Sigmoid colon (tissue), 7 donors: Measurements from ENCODE around the gene TMEM208. TPM values are rescaled to one million over a fixed set of nuclear protein-coding genes. Genes with fewer than 3 reads are reported as not detected.
A peak's percentile ranks its signal among the peaks of the same experiment; 100 is the strongest.

Source experiments
- DNase-seq: peaks from one replicate; pipeline ENCODE4 v3.0.0-alpha.2; 2019
- H3K27ac ChIP-seq, 4 donors: fragments of 200-600 bp; sonication (generic); one replicate each; pipeline ENCODE4 v1.5.1; 2016 to 2019; ENCODE audit warnings: mild to moderate bottlenecking in 1 of 4
- H3K27me3 ChIP-seq, 3 donors: fragments of 200-600 bp; sonication (generic); one replicate each; pipeline ENCODE4 v1.5.1; 2019; ENCODE audit warnings: mild to moderate bottlenecking in 1 of 3
- H3K36me3 ChIP-seq, 4 donors: fragments of 200-600 bp; sonication (generic); one replicate each; pipeline ENCODE4 v1.5.1; 2016 to 2019
- H3K4me1 ChIP-seq, 4 donors: fragments of 200-600 bp; sonication (generic); one replicate each; pipeline ENCODE4 v1.5.1; 2017 to 2019
- H3K4me3 ChIP-seq, 4 donors: fragments of 200-600 bp; sonication (generic); one replicate each; pipeline ENCODE4 v1.5.1; 2017 to 2019; ENCODE audit warnings: mild to moderate bottlenecking in 2 of 4, moderate library complexity in 1 of 4
- H3K9me3 ChIP-seq, 4 donors: fragments of 200-600 bp in 3 of 4; sonication (generic) in 3 of 4; one replicate each; pipeline versions ENCODE4 v1.5.1 to v1.6.1; 2013 to 2019
- CTCF ChIP-seq, 4 experiments: fragments of 450-650 bp in 3 of 4; fragments of 200-600 bp in 1 of 4; IDR thresholded peaks; one replicate each; pipeline ENCODE4 v1.5.1; 2016 to 2019; ENCODE audit warnings: antibody characterized with exemption in 4 of 4, mild to moderate bottlenecking in 3 of 4, moderate library complexity in 2 of 4
- EP300 ChIP-seq, 4 donors: sonication (generic); formaldehyde crosslinking; IDR thresholded peaks; one replicate each; pipeline ENCODE4 v1.6.1; 2017; ENCODE audit warnings: antibody characterized with exemption in 4 of 4
- POLR2A ChIP-seq, 2 donors: fragments of 450-650 bp; IDR thresholded peaks; one replicate each; pipeline ENCODE4 v1.6.1; 2016; ENCODE audit warnings: antibody characterized with exemption in 2 of 2, mild to moderate bottlenecking in 2 of 2, moderate library complexity in 2 of 2
- POLR2AphosphoS5 ChIP-seq, 4 donors: sonication (generic); formaldehyde crosslinking; IDR thresholded peaks; one replicate each; pipeline ENCODE4 v1.6.1; 2017; ENCODE audit warnings: antibody characterized with exemption in 4 of 4
- WGBS, 2 donors: extraction: QIAGEN DNeasy Blood & Tissue Kit; methylation state at CpG; one replicate each; pipeline ENCODE4 v1.1.7; 2013; 5-methylcytosine and 5-hydroxymethylcytosine counted together
- intact Hi-C: fragments of 100-400 bp; cut with DNase I; formaldehyde crosslinking; loops from one replicate; pipeline ENCODE4 v1.15.1; 2023
- polyA plus RNA-seq, 3 donors: library from polyadenylated mRNA; stranded (reverse); fragments of 200-250 nt; gene quantifications; one replicate each; pipeline ENCODE4 v1.2.3, GENCODE V29; 2013
- total RNA-seq, 4 donors: library from RNA; depleted of rRNA; stranded (reverse); fragments of >200 nt; gene quantifications; one replicate each; pipeline ENCODE4 v1.1.0, GENCODE V29; 2016
- donor health status: healthy with polysubstance abuse.
- donor health status: Bipolar disorder and iron deficiency.
- donor health status: healthy.

Gene TMEM208
- total and polyA plus RNA-seq, 7 donors, result 15.3 to 109 (median 31.4) TPM

- intact Hi-C loops, result no loop called here
- whole genome bisulfite sequencing, 2 donors, result 91 to 93% methylated on average over 4 of the region's 4 CpGs
- H3K36me3 ChIP-seq, result no peaks in the 10 kb centered on the region
- peaks cover 0 to 17% (median 16%) of the 10 kb centered on the region in 4 donors for H3K4me1 ChIP-seq
- peak; percentile 44 for DNase-seq
- H3K27me3 ChIP-seq, result peaks cover 12 to 65% (median 38%) of the 10 kb centered on the region in 3 donors
- no peak overlapping the region for H3K4me3 ChIP-seq
- no peak overlapping the region for H3K27ac ChIP-seq
- H3K9me3 ChIP-seq, result no peaks in the 10 kb centered on the region
- TF ChIP-seq POLR2A (IDR thresholded peaks at IDR 0.05) (no peak), EP300 (IDR thresholded peaks at IDR 0.05) (no peak), CTCF (IDR thresholded peaks at IDR 0.05) (no peak), POLR2AphosphoS5 (IDR thresholded peaks at IDR 0.05) (no peak)
Observed at GRCh38 chr16:67252609-67253497, 25.9 kb downstream of the TMEM208 start.

- no peak for TF ChIP-seq CTCF (IDR thresholded peaks at IDR 0.05)
- TF ChIP-seq POLR2AphosphoS5 (IDR thresholded peaks at IDR 0.05), result no peak
- no peak for TF ChIP-seq EP300 (IDR thresholded peaks at IDR 0.05)
- no peak for TF ChIP-seq POLR2A (IDR thresholded peaks at IDR 0.05)
- Histone ChIP-seq H3K9me3 (no peaks in the 10 kb centered on the region), H3K27me3 (peaks cover 5 to 47% (median 27%) of the 10 kb centered on the region in 3 donors), H3K36me3 (no peaks in the 10 kb centered on the region), H3K4me3 (no peak overlapping the region), H3K4me1 (no peaks in the 10 kb centered on the region), H3K27ac (no peak overlapping the region)
- DNase-seq, result peak; percentile 58
- intact Hi-C loops, result no loop called here
- 71 to 90% methylated on average over 18 of the region's 18 CpGs for WGBS, 2 donors
Observed at GRCh38 chr16:67254801-67255552, 28.0 kb downstream of the TMEM208 start.

DNA sequence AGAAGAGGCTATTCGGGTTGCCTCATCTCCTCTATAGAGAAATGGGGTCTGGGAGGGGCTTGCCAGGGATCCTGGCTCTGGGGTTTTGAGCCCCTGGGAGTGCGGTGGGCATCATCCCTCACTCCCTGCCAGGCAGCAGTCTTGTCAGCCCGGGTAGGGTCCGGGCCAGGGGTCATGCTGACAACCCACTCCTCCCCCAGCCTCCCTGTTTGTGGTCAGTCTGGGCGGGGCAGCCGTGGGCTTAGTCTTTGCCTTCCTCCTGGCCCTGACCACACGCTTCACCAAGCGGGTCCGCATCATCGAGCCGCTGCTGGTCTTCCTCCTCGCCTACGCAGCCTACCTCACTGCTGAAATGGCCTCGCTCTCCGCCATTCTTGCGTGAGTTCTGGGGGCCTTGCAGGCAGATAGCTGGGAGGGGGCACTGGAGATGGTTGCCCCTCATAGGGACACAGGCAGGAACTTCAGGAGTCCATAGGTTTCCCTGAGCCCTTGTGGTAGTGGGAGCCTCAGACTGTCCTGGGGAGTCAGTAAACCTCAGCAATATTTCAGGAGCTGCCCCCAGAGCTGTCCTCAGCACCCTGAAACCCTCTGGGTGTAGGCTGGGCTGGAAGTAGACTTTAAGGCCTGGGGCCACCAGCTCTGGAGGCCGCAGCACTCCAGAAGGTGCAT, 28.8 kb downstream of the TMEM208 start:
- H3K4me1 ChIP-seq, result no peaks in the 10 kb centered on the region
- no peaks in the 10 kb centered on the region for H3K9me3 ChIP-seq
- no peaks in the 10 kb centered on the region for H3K36me3 ChIP-seq
- H3K4me3 ChIP-seq, result no peak overlapping the region
- WGBS, 2 donors, result 91 to 92% methylated on average over 17 of the region's 17 CpGs
- no peak overlapping the region for H3K27ac ChIP-seq
- intact Hi-C loops, result no loop called here
- H3K27me3 ChIP-seq, result peaks cover 5 to 40% (median 25%) of the 10 kb centered on the region in 3 donors
- DNase-seq, result peak; percentile 59
- TF ChIP-seq POLR2AphosphoS5 (IDR thresholded peaks at IDR 0.05) (no peak), CTCF (IDR thresholded peaks at IDR 0.05) (no peak), EP300 (IDR thresholded peaks at IDR 0.05) (no peak), POLR2A (IDR thresholded peaks at IDR 0.05) (no peak)

- Histone ChIP-seq H3K36me3 (no peaks in the 10 kb centered on the region), H3K9me3 (no peaks in the 10 kb centered on the region), H3K4me3 (no peak overlapping the region), H3K27me3 (peaks cover 5 to 29% (median 19%) of the 10 kb centered on the region in 3 donors), H3K27ac (no peak overlapping the region), H3K4me1 (no peaks in the 10 kb centered on the region)
- intact Hi-C loops, result no loop called here
- TF ChIP-seq CTCF (IDR thresholded peaks at IDR 0.05), result no peak
- TF ChIP-seq POLR2AphosphoS5 (IDR thresholded peaks at IDR 0.05), result no peak
- no peak for TF ChIP-seq EP300 (IDR thresholded peaks at IDR 0.05)
- DNase-seq, result peak; percentile 49
- 91 to 97% methylated on average over 11 of the region's 11 CpGs for WGBS, 2 donors
Observed at GRCh38 chr16:67256701-67257230, 29.8 kb downstream of the TMEM208 start.
